Stomach (tissue), 9 donors: ENCODE results near the gene KIF6. TPM values are rescaled to one million over a fixed set of nuclear protein-coding genes. Genes with fewer than 3 reads are reported as not detected.
A peak's percentile ranks its signal among the peaks of the same experiment; 100 is the strongest.
"Not testable (repeated sequence)": the region's sequence is repeated elsewhere in the genome, so short reads cannot be mapped to it uniquely, and the experiment has no call there.

ENCODE experiments used
- DNase-seq, 2 donors: peaks; one replicate each; pipeline versions ENCODE4 v3.0.0 to v3.0.0-alpha.2; 2013 to 2019
- H3K27ac ChIP-seq, 5 donors: fragments of 200-600 bp in 4 of 5; sonication (generic) in 4 of 5; one replicate each; pipeline ENCODE4 v1.5.1; 2013 to 2019; ENCODE audit warnings: mild to moderate bottlenecking in 1 of 5, moderate library complexity in 1 of 5
- H3K27me3 ChIP-seq, 3 donors: fragments of 200-600 bp; sonication (generic); one replicate each; pipeline ENCODE4 v1.5.1; 2017 to 2019; ENCODE audit warnings: mixed run types in 1 of 3
- H3K36me3 ChIP-seq, 4 donors: fragments of 200-600 bp; sonication (generic); 1 replicate in 3 of 4; 2 replicates in 1 of 4; pipeline ENCODE4 v1.5.1; 2016 to 2019
- H3K4me1 ChIP-seq, 4 donors: fragments of 200-600 bp; sonication (generic); one replicate each; pipeline ENCODE4 v1.5.1; 2016 to 2019
- H3K4me3 ChIP-seq, 4 donors: fragments of 200-600 bp; sonication (generic) in 3 of 4; one replicate each; pipeline ENCODE4 v1.5.1; 2016 to 2019; ENCODE audit warnings: mild to moderate bottlenecking in 1 of 4
- H3K9me3 ChIP-seq, 4 donors: fragments of 200-600 bp; sonication (generic); one replicate each; pipeline ENCODE4 v1.5.1; 2016 to 2019
- EP300 ChIP-seq: sonication (generic); formaldehyde crosslinking; IDR thresholded peaks from one replicate; pipeline ENCODE4 v1.6.1; 2017; ENCODE audit warnings: antibody characterized with exemption
- POLR2A ChIP-seq, 4 donors: fragments of 450-650 bp; IDR thresholded peaks; one replicate each; pipeline ENCODE4 v1.6.1; 2016; ENCODE audit warnings: antibody characterized with exemption in 4 of 4, control low read depth in 2 of 4, mild to moderate bottlenecking in 1 of 4, moderate library complexity in 1 of 4
- POLR2AphosphoS5 ChIP-seq, 3 donors: sonication (generic); formaldehyde crosslinking; IDR thresholded peaks; one replicate each; pipeline ENCODE4 v1.6.1; 2016; ENCODE audit warnings: antibody characterized with exemption in 3 of 3
- WGBS, 5 donors: extraction: QIAGEN DNeasy Blood & Tissue Kit in 3 of 5; methylation state at CpG; one replicate each; pipeline versions ENCODE4 v1.1.5 to v1.1.7; 2013 to 2018; 5-methylcytosine and 5-hydroxymethylcytosine counted together
- intact Hi-C: fragments of 100-400 bp; cut with DNase I; formaldehyde crosslinking; loops from one replicate; pipeline ENCODE4 v1.15.1; 2023; ENCODE audit warnings: low total_unique reads
- polyA plus RNA-seq, 3 donors: library from polyadenylated mRNA; stranded (reverse); fragments of 200-250 nt; gene quantifications; one replicate each; pipeline ENCODE4 v1.2.3, GENCODE V29; 2013
- total RNA-seq, 5 donors: library from RNA; depleted of rRNA; stranded (reverse); fragments of >200 nt; gene quantifications; one replicate each; pipeline versions ENCODE4 v1.1.0 to v1.2.3, GENCODE V29; 2014 to 2016
- TF ChIP-seq, protein P1 (sequence below), 7 experiments: fragments of 450-650 bp in 4 of 7; fragments of 200-600 bp in 3 of 7; sonication (generic) in 3 of 7; IDR thresholded peaks; one replicate each; pipeline ENCODE4 v1.5.1; 2016 to 2019; ENCODE audit warnings: antibody characterized with exemption in 7 of 7, control low read depth in 2 of 7, mild to moderate bottlenecking in 1 of 7
- donor health status: healthy with polysubstance abuse.
- donor health status: Bipolar disorder and iron deficiency.
- donor health status: healthy.

The KIF6 gene
- total and polyA plus RNA-seq, 8 donors: 0.25 to 9.8 (median 0.37) TPM; not detected in 3

DNA sequence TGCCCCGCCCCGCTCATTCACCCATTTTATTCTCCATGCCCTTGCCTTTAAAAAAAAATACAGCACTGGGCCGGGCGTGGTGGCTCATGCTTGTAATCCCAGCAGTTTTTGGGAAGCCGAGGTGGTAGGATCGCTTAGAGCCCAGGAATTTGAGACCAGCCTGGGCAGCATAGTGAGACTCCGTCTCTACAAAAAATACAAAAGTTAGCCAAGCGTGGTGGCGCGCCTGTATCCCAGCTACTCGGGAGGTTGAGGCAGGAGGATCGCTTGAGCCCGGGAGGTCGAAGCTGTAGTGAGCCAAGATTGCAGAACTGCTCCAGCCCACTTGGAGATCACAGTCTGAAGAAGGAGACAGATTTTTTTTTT, 407 bp upstream of the KIF6 start:
- no peaks in the 10 kb centered on the region for H3K36me3 ChIP-seq
- no peak for TF ChIP-seq POLR2AphosphoS5 (IDR thresholded peaks at IDR 0.05)
- TF ChIP-seq, protein P1, sequence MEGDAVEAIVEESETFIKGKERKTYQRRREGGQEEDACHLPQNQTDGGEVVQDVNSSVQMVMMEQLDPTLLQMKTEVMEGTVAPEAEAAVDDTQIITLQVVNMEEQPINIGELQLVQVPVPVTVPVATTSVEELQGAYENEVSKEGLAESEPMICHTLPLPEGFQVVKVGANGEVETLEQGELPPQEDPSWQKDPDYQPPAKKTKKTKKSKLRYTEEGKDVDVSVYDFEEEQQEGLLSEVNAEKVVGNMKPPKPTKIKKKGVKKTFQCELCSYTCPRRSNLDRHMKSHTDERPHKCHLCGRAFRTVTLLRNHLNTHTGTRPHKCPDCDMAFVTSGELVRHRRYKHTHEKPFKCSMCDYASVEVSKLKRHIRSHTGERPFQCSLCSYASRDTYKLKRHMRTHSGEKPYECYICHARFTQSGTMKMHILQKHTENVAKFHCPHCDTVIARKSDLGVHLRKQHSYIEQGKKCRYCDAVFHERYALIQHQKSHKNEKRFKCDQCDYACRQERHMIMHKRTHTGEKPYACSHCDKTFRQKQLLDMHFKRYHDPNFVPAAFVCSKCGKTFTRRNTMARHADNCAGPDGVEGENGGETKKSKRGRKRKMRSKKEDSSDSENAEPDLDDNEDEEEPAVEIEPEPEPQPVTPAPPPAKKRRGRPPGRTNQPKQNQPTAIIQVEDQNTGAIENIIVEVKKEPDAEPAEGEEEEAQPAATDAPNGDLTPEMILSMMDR (IDR thresholded peaks at IDR 0.05): no peak
- no peak for TF ChIP-seq EP300
- no peak for TF ChIP-seq POLR2A (IDR thresholded peaks at IDR 0.05)
- no peaks in the 10 kb centered on the region for H3K27me3 ChIP-seq
- no peaks in the 10 kb centered on the region for H3K9me3 ChIP-seq
- DNase-seq: no peak
- H3K4me1 ChIP-seq: peaks cover 0 to 15% (median 10%) of the 10 kb centered on the region in 4 donors
- peak overlapping the region in 3 of 5 donors; percentile 22 to 80 (median 79) for H3K27ac ChIP-seq
- intact Hi-C loops: no loop called here
- peak overlapping the region; percentile 76 to 97 (median 90) for H3K4me3 ChIP-seq
- 60 to 75% (median 62%) methylated on average over 14 of the region's 14 CpGs for WGBS, 5 donors

GRCh38 chr6:39723350-39723749, 1.9 kb downstream of the KIF6 start:
- DNase-seq, H3K36me3 ChIP-seq, H3K9me3 ChIP-seq, H3K27ac ChIP-seq, H3K27me3 ChIP-seq, H3K4me3 ChIP-seq, intact Hi-C loops: not testable (repeated sequence)
- WGBS, 5 donors: 92 to 96% (median 93%) methylated on average over 4 of the region's 4 CpGs
- peaks cover 0 to 15% (median 10%) of the 10 kb centered on the region in 4 donors for H3K4me1 ChIP-seq

DNA sequence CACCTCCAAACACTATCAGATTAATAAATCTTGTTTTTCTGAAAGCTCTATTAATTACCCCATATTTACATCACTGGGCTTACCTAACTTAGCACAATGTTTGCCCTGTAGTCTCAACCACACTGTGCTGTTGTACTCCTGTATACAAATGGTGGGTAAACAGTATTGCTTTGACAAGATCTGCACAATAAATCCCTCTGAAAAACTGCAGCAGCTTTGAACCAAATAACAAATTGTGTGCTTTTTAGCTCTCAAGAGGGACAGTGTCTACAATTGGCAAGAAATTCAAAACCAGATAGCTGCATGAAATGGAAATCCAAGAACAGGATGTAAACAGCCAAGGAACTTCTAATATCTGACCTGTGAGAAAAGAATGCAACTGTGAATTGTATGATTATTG, 10.4 kb downstream of the KIF6 start:
- no peak overlapping the region for H3K4me3 ChIP-seq
- no peaks in the 10 kb centered on the region for H3K27me3 ChIP-seq
- H3K36me3 ChIP-seq: no peaks in the 10 kb centered on the region
- no peaks in the 10 kb centered on the region for H3K9me3 ChIP-seq
- H3K4me1 ChIP-seq: no peaks in the 10 kb centered on the region
- no peak overlapping the region for H3K27ac ChIP-seq
- TF ChIP-seq POLR2AphosphoS5 (IDR thresholded peaks at IDR 0.05) (no peak), EP300 (no peak), POLR2A (IDR thresholded peaks at IDR 0.05) (no peak)
- TF ChIP-seq, protein P1 (IDR thresholded peaks at IDR 0.05): no peak
- no peak for DNase-seq
- intact Hi-C loops: no loop called here

- no peak for DNase-seq
- Histone ChIP-seq H3K27me3 (no peaks in the 10 kb centered on the region), H3K9me3 (no peaks in the 10 kb centered on the region), H3K36me3 (no peaks in the 10 kb centered on the region), H3K4me1 (no peaks in the 10 kb centered on the region), H3K4me3 (no peak overlapping the region), H3K27ac (no peak overlapping the region)
- TF ChIP-seq EP300 (no peak), POLR2AphosphoS5 (IDR thresholded peaks at IDR 0.05) (no peak), POLR2A (IDR thresholded peaks at IDR 0.05) (no peak)
- TF ChIP-seq, protein P1 (IDR thresholded peaks at IDR 0.05): no peak
- intact Hi-C loops: no loop called here
- WGBS, 5 donors: 66 to 74% (median 73%) methylated on average over 2 of the region's 2 CpGs
Observed at GRCh38 chr6:39707962-39708683, 17.1 kb downstream of the KIF6 start.

GRCh38 chr6:39706819-39707335, 18.3 kb downstream of the KIF6 start:
- no peak for DNase-seq
- intact Hi-C loops: no loop called here
- TF ChIP-seq POLR2A (IDR thresholded peaks at IDR 0.05) (no peak), POLR2AphosphoS5 (IDR thresholded peaks at IDR 0.05) (no peak), EP300 (no peak)
- TF ChIP-seq, protein P1 (IDR thresholded peaks at IDR 0.05): no peak
- no peaks in the 10 kb centered on the region for H3K9me3 ChIP-seq
- no peaks in the 10 kb centered on the region for H3K36me3 ChIP-seq
- H3K27ac ChIP-seq: no peak overlapping the region
- H3K27me3 ChIP-seq: no peaks in the 10 kb centered on the region
- H3K4me3 ChIP-seq: no peak overlapping the region
- 47 to 60% (median 50%) methylated on average over 3 of the region's 3 CpGs for WGBS, 5 donors
- no peaks in the 10 kb centered on the region for H3K4me1 ChIP-seq
